GM10266 (cell line): ENCODE data around the gene MYLK4.

Experiments
- DNase-seq: peaks from one replicate; pipeline ENCODE4 v3.0.0; 2012; ENCODE audit errors: extremely low spot score
- CTCF ChIP-seq: IDR thresholded peaks from 2 replicates; pipeline ENCODE4 v1.5.1; 2012; ENCODE audit warnings: mild to moderate bottlenecking, low read depth; ENCODE audit not compliant: control insufficient read depth, insufficient read depth; ENCODE audit errors: missing control alignments

Gene MYLK4

GRCh38 chr6:2729921-2730320, 20.8 kb downstream of the MYLK4 start:
- no peak for DNase-seq
- TF ChIP-seq CTCF: no peak

GRCh38 chr6:2725999-2726567, 24.6 kb downstream of the MYLK4 start:
- DNase-seq: peak; percentile 51

GRCh38 chr6:2725364-2725988, 25.2 kb downstream of the MYLK4 start:
- no peak for DNase-seq
- TF ChIP-seq CTCF: no peak

More at GRCh38 chr6:2725999-2726567, 24.6 kb downstream of the MYLK4 start:
- no peak for TF ChIP-seq CTCF

GRCh38 chr6:2721219-2721618, 29.5 kb downstream of the MYLK4 start:
- TF ChIP-seq CTCF: no peak

GRCh38 chr6:2719093-2719455, 31.6 kb downstream of the MYLK4 start:
- TF ChIP-seq CTCF: no peak
- no peak for DNase-seq

More at GRCh38 chr6:2721219-2721618, 29.5 kb downstream of the MYLK4 start:
- no peak for DNase-seq

- no peak for TF ChIP-seq CTCF
- no peak for DNase-seq
Measured at GRCh38 chr6:2718334-2719092, 32.2 kb downstream of the MYLK4 start.
